Large intestine (tissue), 12 donors: ENCODE data around the gene MTFR2. TPM values are rescaled to one million over a fixed set of nuclear protein-coding genes. Genes with fewer than 3 reads are reported as not detected.
A peak's percentile ranks its signal among the peaks of the same experiment; 100 is the strongest.

Experiments used
- DNase-seq, 2 donors: peaks; one replicate each; pipeline versions ENCODE4 v3.0.0 to v3.0.0-alpha.2; 2013
- H3K27ac ChIP-seq: one replicate; pipeline ENCODE4 v1.5.1; 2013; ENCODE audit warnings: low read length
- H3K27me3 ChIP-seq: 2 replicates; pipeline ENCODE4 v1.6.1; 2013; ENCODE audit warnings: low read length; ENCODE audit not compliant: control insufficient read depth, insufficient read depth
- H3K36me3 ChIP-seq: 2 replicates; pipeline ENCODE4 v1.6.1; 2013; ENCODE audit warnings: low read length; ENCODE audit not compliant: control insufficient read depth, insufficient read depth
- H3K4me1 ChIP-seq: one replicate; pipeline ENCODE4 v1.6.1; 2013; ENCODE audit warnings: low read length; ENCODE audit not compliant: control insufficient read depth, insufficient read depth
- H3K4me3 ChIP-seq: one replicate; pipeline ENCODE4 v1.5.1; 2013; ENCODE audit warnings: low read length
- H3K9me3 ChIP-seq: one replicate; pipeline ENCODE4 v1.6.1; 2013; ENCODE audit warnings: mild to moderate bottlenecking, low read depth, low read length, moderate library complexity; ENCODE audit not compliant: control insufficient read depth
- WGBS: methylation state at CpG from one replicate; pipeline ENCODE4 v1.1.5; 2013; ENCODE audit warnings: low lambda C conversion rate; ENCODE audit not compliant: insufficient coverage; 5-methylcytosine and 5-hydroxymethylcytosine counted together
- long read RNA-seq, 11 donors: transcript quantifications; one replicate each; lab custom pipeline, GENCODE V29; 2026
- polyA plus RNA-seq: library from polyadenylated mRNA; unstranded; fragments of 120-200 nt; gene quantifications from one replicate; pipeline ENCODE4 v1.2.1, GENCODE V29; 2013

MTFR2 gene
- polyA plus RNA-seq, result 2.4 TPM
- long read RNA-seq, donor 1, partial matches to known transcripts, result 0 of 1 reads
- long read RNA-seq, donor 1, other reads (novel, unspliced or antisense), result 0 of 1 reads
- long read RNA-seq, donor 2, partial matches to known transcripts, result 0 of 3 reads
- long read RNA-seq, donor 2, other reads (novel, unspliced or antisense), result 0 of 3 reads
- long read RNA-seq, donor 3, partial matches to known transcripts, result 0 of 1 reads
- long read RNA-seq, donor 3, other reads (novel, unspliced or antisense), result 0 of 1 reads
- long read RNA-seq, donor 4, result 0 reads
- long read RNA-seq, donor 5, result 0 reads
- long read RNA-seq, donor 6, result 0 reads
- long read RNA-seq, donor 7, partial matches to known transcripts, result 0 of 1 reads
- long read RNA-seq, donor 7, other reads (novel, unspliced or antisense), result 0 of 1 reads
- long read RNA-seq, donor 8, partial matches to known transcripts, result 0 of 2 reads
- long read RNA-seq, donor 8, other reads (novel, unspliced or antisense), result 0 of 2 reads
- long read RNA-seq, donor 9, result 0 reads
- long read RNA-seq, donor 10, partial matches to known transcripts, result 0 of 1 reads
- long read RNA-seq, donor 10, other reads (novel, unspliced or antisense), result 0 of 1 reads
- long read RNA-seq, donor 11, result 0 reads

DNA sequence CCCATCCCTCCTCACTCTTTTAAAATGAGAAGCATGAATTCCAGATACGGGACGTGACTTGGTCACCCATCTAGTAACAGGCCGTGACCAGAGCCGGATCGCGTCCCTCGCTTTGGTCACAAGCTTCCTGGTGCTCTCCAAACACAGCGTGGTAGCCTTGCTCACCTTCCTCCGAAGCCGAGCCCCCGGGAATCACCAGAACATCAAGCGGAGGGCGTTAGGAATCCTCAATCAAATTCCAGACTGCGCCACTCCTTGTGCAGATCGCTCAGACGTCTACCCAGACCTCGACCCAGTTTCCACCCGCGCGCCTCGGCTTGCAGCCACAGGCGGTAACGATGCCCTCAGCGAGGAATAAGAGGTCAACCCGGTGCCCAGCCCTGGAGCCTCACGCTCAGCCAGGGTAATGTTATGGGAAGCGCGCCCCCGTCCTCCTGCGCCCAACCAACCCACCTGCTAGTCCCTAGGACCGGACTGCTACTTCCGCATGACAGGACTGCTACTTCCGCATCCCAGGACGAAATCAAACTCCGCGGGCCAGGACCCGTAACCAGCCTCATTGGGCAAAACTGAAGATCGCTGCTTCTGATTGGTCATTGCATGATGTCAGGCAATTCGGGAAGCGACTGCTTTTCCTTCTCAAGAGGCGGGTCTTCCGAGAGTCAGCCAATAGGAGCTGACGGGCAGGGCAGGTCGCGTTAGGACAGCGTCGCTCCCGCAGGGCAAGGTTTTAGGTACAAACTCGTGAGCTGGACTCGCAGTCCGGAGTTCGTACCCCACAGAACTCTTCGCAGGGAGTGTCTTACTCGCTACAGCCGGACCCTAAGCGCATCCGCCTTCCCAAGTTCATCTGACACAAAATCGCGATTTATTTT lies at the start of gene MTFR2:
MTFR2 (minus strand) TSS at position 501 of the 875 bp plus-strand sequence. CDS start 1,212 bp downstream, outside the sequence.
- 0% methylated on average over 2 of the region's 59 CpGs for WGBS
- DNase-seq, result peak; percentile 98 to 99
- no peak within 1 kb of the TSS for H3K27ac ChIP-seq
- H3K4me3 ChIP-seq, result peak within 1 kb of the TSS; percentile 70
- H3K27me3 ChIP-seq, result no peaks in the 10 kb centered on the region
- H3K9me3 ChIP-seq, result no peaks in the 10 kb centered on the region
- peaks cover 2% of the 10 kb centered on the region for H3K4me1 ChIP-seq
- no peaks in the 10 kb centered on the region for H3K36me3 ChIP-seq

DNA sequence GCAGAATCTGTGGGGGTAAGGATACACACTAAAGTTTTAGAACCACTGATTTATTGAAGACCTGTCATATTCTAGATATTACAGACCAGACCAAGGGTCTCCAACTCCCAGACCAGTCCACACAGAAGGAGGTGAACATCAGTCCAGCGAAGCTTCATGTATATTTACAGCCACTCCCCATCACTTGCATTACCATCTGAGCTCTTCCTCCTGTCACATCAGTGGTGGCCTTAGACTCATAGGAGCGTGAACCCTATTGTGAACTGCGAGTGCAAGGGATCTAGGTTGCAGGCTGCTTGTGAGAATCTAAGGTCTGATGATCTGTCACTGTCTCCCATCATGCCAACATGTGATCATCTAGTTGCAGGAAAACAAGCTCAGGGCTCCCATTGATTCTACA lies 44.5 kb upstream of the MTFR2 start:
- no CpG with 5 or more reads among the region's 3 CpGs for WGBS
- no peaks in the 10 kb centered on the region for H3K36me3 ChIP-seq
- DNase-seq, result no peak

DNA sequence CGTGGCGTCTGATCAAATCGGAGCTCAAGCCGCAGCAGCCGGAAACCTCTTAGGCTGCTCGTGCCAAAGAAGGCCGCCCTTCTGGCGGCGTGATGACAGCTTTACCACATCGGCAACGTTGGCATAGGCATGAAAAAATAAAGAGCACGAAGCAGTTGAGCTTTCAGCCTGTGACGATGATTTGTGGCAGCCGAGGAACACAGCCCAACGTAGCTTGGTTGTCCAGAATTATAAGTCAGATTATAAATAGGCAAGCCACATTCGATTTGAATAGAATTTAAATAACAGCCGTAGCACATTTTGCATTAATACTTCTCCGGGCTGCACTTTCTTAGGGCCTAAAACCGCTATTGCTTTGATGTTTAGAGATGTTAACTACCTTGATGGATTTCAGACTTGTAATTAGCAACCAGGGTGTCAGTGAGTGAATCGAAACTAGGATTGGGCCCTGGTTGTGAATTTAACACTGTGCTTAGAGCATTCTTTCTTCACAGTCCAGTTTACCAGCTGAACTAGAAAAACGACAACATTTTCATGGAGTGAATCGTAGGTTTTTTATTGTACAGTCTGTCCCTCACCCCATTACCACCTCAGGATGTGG lies 40.4 kb upstream of the MTFR2 start:
- no peaks in the 10 kb centered on the region for H3K27me3 ChIP-seq
- DNase-seq, result peak in 1 of 2 donors; percentile 64
- no peaks in the 10 kb centered on the region for H3K9me3 ChIP-seq
- H3K36me3 ChIP-seq, result no peaks in the 10 kb centered on the region
- peak overlapping the region; percentile 99 for H3K27ac ChIP-seq
- peaks cover 9% of the 10 kb centered on the region for H3K4me1 ChIP-seq
- WGBS, result 0% methylated on average over 1 of the region's 22 CpGs
- H3K4me3 ChIP-seq, result peak overlapping the region; percentile 91

More for the DNA sequence above, 44.5 kb upstream of the MTFR2 start:
- no peaks in the 10 kb centered on the region for H3K9me3 ChIP-seq
- no peak overlapping the region for H3K27ac ChIP-seq
- H3K4me3 ChIP-seq, result no peak overlapping the region
- H3K4me1 ChIP-seq, result peaks cover 9% of the 10 kb centered on the region
- no peaks in the 10 kb centered on the region for H3K27me3 ChIP-seq

DNA sequence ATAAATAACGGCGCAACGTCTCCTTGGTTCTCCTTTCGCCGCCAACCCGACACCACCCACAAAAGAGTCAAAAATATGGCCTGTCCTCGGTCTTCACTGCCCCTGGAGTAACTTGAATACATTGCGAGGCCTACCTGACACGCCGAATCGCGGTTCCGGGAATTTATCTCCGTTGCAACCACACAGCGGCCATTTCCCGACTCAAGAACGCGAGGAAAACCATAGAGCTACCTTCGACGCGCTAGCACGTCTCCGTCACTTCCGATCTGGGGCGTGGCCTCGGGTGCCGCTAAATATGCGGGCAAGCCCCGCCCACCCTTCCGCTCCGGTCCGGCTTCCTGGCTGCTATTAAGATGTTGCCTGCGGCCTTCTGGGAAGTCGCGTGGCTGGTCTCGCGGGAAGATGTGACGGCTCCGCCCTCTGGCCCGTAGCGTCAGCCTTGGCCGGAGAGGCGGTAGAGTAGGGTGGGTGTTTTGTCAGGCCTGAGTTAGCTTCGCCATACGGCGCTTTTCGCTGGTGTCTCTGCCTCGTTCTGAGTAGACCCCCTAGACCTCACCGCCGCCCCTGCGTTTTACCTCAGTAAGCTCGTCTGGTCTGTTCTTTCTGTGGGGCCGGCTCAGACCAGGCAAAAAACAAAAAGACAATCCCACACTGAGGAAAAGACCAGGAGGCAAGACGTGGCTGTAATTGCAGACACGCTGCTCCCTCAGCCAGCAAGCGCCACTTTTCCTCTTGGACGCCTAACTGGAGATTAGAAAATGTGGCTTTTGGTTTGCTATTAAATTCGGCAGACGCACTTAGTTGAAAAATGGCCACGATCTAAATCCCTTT lies 39.7 kb upstream of the MTFR2 start, which contains the start of gene BCLAF1:
BCLAF1 (minus strand) TSS at position 268 of the 831 bp plus-strand sequence. CDS start 9,980 bp downstream, outside the sequence.
- H3K36me3 ChIP-seq, result no peaks in the 10 kb centered on the region
- peak within 1 kb of the TSS; percentile 99 for H3K27ac ChIP-seq
- peak within 1 kb of the TSS; percentile 91 for H3K4me3 ChIP-seq
- no peaks in the 10 kb centered on the region for H3K9me3 ChIP-seq
- DNase-seq, result peak; percentile 100
- no peaks in the 10 kb centered on the region for H3K27me3 ChIP-seq
- WGBS, result no CpG with 5 or more reads among the region's 60 CpGs
- peaks cover 9% of the 10 kb centered on the region for H3K4me1 ChIP-seq

- Histone ChIP-seq H3K36me3 (no peaks in the 10 kb centered on the region), H3K27me3 (no peaks in the 10 kb centered on the region), H3K4me1 (peaks cover 9% of the 10 kb centered on the region), H3K9me3 (no peaks in the 10 kb centered on the region), H3K4me3 (peak overlapping the region; percentile 91), H3K27ac (peak overlapping the region; percentile 99)
- no CpG with 5 or more reads among the region's 34 CpGs for WGBS
- DNase-seq, result peak; percentile 92 to 94
Observed at GRCh38 chr6:136289327-136289578, 39.1 kb upstream of the MTFR2 start.

- H3K9me3 ChIP-seq, result no peaks in the 10 kb centered on the region
- peak overlapping the region; percentile 91 for H3K4me3 ChIP-seq
- DNase-seq, result peak; percentile 80 to 87
- peak overlapping the region; percentile 99 for H3K27ac ChIP-seq
- 0% methylated on average over 2 of the region's 34 CpGs for WGBS
- H3K36me3 ChIP-seq, result no peaks in the 10 kb centered on the region
- peaks cover 9% of the 10 kb centered on the region for H3K4me1 ChIP-seq
- H3K27me3 ChIP-seq, result no peaks in the 10 kb centered on the region
Observed at GRCh38 chr6:136288566-136289326, 38.6 kb upstream of the MTFR2 start.

DNA sequence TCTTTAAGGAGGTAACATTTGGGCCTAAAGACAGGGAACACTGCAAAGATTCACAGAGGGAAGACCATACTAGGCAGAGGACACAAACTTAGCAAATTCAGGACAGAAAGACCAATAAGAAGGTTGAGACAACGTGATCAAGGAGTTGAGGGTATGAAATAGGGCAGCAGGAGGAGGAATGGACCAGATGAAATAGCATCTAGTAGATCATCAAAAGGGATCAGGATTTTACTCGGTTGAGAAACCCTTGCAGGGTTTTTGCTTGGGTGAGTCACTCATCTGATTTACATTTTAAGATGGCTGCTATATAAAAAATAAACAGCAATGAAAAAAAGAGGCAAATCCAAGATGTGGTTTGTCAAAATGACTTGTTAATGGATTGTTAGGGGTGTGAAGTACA lies 34.8 kb upstream of the MTFR2 start:
- Histone ChIP-seq H3K4me3 (no peak overlapping the region), H3K36me3 (peaks cover 15% of the 10 kb centered on the region), H3K27me3 (no peaks in the 10 kb centered on the region), H3K4me1 (no peaks in the 10 kb centered on the region), H3K9me3 (no peaks in the 10 kb centered on the region), H3K27ac (no peak overlapping the region)
- no peak for DNase-seq
- WGBS, result 24% methylated on average over 2 of the region's 2 CpGs

DNA sequence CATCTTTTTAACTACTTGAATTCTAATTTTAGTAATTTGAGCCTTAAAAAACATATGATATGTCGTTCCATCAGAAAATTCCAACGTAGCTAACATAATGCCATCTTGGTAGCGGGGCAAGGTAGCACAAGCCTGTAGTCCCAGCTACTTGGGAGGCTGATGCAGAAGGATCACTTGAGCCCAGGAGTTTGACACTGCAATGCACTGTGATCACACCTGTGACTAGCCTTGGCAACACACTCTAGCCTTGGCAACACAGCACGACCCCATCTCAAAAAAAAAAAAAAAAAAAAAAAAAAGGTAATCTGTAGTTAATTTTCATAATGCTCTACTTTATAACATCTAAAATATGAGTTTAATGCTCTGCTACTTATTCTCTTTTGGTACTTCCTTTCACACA lies 32.8 kb upstream of the MTFR2 start:
- H3K4me1 ChIP-seq, result no peaks in the 10 kb centered on the region
- no peak for DNase-seq
- WGBS, result 100% methylated on average over 2 of the region's 4 CpGs

GRCh38 chr6:136280032-136280609 lies 30.0 kb upstream of the MTFR2 start:
- Histone ChIP-seq H3K36me3 (peaks cover 34% of the 10 kb centered on the region), H3K27me3 (no peaks in the 10 kb centered on the region), H3K9me3 (no peaks in the 10 kb centered on the region), H3K4me1 (no peaks in the 10 kb centered on the region), H3K27ac (no peak overlapping the region), H3K4me3 (no peak overlapping the region)
- 80% methylated on average over 1 of the region's 3 CpGs for WGBS
- DNase-seq, result no peak

More for the DNA sequence above, 32.8 kb upstream of the MTFR2 start:
- H3K36me3 ChIP-seq, result peaks cover 23% of the 10 kb centered on the region
- H3K4me3 ChIP-seq, result no peak overlapping the region
- H3K9me3 ChIP-seq, result no peaks in the 10 kb centered on the region
- no peak overlapping the region for H3K27ac ChIP-seq
- no peaks in the 10 kb centered on the region for H3K27me3 ChIP-seq
